Placental pericyte (primary cell): ENCODE measurements around the gene NOP10. TPM values are rescaled to one million over a fixed set of nuclear protein-coding genes. Genes with fewer than 3 reads are reported as not detected.

Source experiments
- small RNA-seq: library from RNA; depleted of rRNA; stranded (forward); fragments of <200 nt; gene quantifications from one replicate; pipeline ENCODE3, GENCODE V24; 2012; ENCODE audit warnings: low replicate concordance
- total RNA-seq: library from RNA; depleted of rRNA; stranded (reverse); fragments of >200 nt; gene quantifications from 2 replicates; pipeline ENCODE4 v1.2.3, GENCODE V29; 2012

The NOP10 gene
- 249 and 266 TPM in 2 replicates for total RNA-seq

GRCh38 chr15:34342737-34343575, at the start of gene NOP10, which contains the start of gene NUTM1:
NOP10 (minus strand) TSS chr15:34343136; CDS start chr15:34343073, 63 bp downstream.
NUTM1 (plus strand) TSS chr15:34343315; CDS start chr15:34343697, 382 bp downstream.

GRCh38 chr15:34367101-34368081, 24.5 kb upstream of the NOP10 start, which contains the start of gene LPCAT4:
LPCAT4 (minus strand) TSS chr15:34367196; CDS start chr15:34367100, 96 bp downstream.

DNA sequence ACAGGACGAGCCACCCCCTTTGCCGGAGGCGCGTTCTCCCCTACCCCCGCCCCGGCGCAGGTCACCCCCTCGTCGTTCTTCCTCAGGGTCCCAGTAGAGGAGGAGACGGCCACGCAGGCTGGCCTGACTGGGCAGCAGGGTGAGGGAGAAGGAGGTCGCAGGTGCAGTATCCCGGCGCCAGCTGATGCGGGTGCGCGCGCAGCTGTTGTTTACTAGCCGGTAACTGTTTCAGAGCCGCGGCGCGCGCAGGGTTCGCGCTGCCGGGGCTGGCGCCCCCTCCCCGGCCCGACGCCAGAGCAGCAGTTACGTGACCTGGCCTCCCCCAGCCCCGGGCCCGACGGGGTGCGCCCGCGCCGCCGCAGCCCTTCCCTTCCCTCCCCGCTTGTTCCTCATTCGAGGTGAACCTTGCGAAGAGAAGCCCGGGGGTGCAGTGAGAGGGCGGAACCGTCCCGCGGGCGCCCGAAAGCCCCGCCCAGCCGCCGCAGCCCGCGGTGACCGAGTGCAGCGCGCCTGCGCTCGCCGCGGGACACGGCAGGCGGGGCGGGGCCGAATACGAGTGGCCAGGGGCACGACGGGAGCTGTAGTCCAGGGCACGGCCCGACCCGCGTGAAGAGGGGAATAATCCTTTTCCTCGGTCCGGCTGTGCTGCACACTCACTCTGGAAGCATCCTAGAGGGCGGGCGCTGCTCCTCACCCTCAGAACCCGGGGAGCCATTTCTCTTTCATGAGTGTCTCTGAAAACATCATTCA, 5.2 kb downstream of the NOP10 start, which contains the start of gene SLC12A6:
TSS of gene SLC12A6 (minus strand) at position 225 of the 750 bp plus-strand sequence. CDS start 1,101 bp downstream, outside the sequence.

Small RNA genes within 50 kb of the gene (small RNA-seq; reads per million reads assigned to genes)
- gene MIR1233-1 (not detected), gene RF00019 (not detected)

Other genes with a start within 250 kb of the NOP10 start
- 44.4 and 56.0 TPM in 2 replicates for gene EMC7, start 241.3 kb downstream of the NOP10 start, total RNA-seq
- 1.3 and 1.9 TPM in 2 replicates for gene PGBD4, start 241.1 kb downstream of the NOP10 start, total RNA-seq
- gene KATNBL1, start 133.0 kb downstream of the NOP10 start, total RNA-seq: 22.5 and 68.9 TPM in 2 replicates
- 128 and 132 TPM in 2 replicates for gene EMC4, start 118.1 kb downstream of the NOP10 start, total RNA-seq
- gene SLC12A6, start 5.4 kb downstream of the NOP10 start, total RNA-seq: 19.5 and 23.0 TPM in 2 replicates
- not detected in 2 replicates for gene NUTM1, start 179 bp upstream of the NOP10 start, total RNA-seq
- gene LPCAT4, start 24.1 kb upstream of the NOP10 start, total RNA-seq: 5.7 and 19.0 TPM in 2 replicates
- gene GOLGA8A, start 94.7 kb upstream of the NOP10 start, total RNA-seq: 7.7 and 10.0 TPM in 2 replicates
- gene GOLGA8B, start 240.5 kb upstream of the NOP10 start, total RNA-seq: 24.5 and 39.2 TPM in 2 replicates